KMS-11 (cell line): Measurements from ENCODE around the gene TBX5.

ENCODE experiments used
- H2AFZ ChIP-seq: fragments of 200-600 bp; sonication (generic); 2 replicates; pipeline ENCODE4 v1.6.1; 2016; ENCODE audit warnings: antibody characterized with exemption, mixed run types, low read depth
- H3K27ac ChIP-seq: fragments of 200-600 bp; sonication (generic); 2 replicates; pipeline ENCODE4 v1.6.1; 2016; ENCODE audit warnings: mild to moderate bottlenecking, mixed run types
- H3K27me3 ChIP-seq: fragments of 200-600 bp; sonication (generic); 2 replicates; pipeline ENCODE4 v1.6.1; 2017; ENCODE audit warnings: mild to moderate bottlenecking, low read depth, mixed run types, moderate library complexity; ENCODE audit not compliant: insufficient read depth
- H3K36me3 ChIP-seq: fragments of 200-600 bp; sonication (generic); 2 replicates; pipeline ENCODE4 v1.6.1; 2017; ENCODE audit warnings: mild to moderate bottlenecking, mixed run types; ENCODE audit not compliant: insufficient read depth
- H3K4me1 ChIP-seq: fragments of 200-600 bp; sonication (generic); 2 replicates; pipeline ENCODE4 v1.6.1; 2016; ENCODE audit warnings: mild to moderate bottlenecking, low read depth, mixed run types; ENCODE audit not compliant: poor library complexity, severe bottlenecking
- H3K4me2 ChIP-seq: fragments of 200-600 bp; sonication (generic); 2 replicates; pipeline ENCODE4 v1.7.0; 2016; ENCODE audit warnings: mild to moderate bottlenecking, mixed run types
- H3K4me3 ChIP-seq: fragments of 200-600 bp; sonication (generic); IDR thresholded peaks from 2 replicates; pipeline ENCODE4 v1.6.1; 2017; ENCODE audit warnings: low read depth, low read length, mixed read lengths; ENCODE audit not compliant: insufficient read depth
- H3K79me2 ChIP-seq: fragments of 200-600 bp; sonication (generic); 2 replicates; pipeline ENCODE4 v1.6.1; 2016; ENCODE audit warnings: low read depth, mixed run types; ENCODE audit not compliant: insufficient read depth
- H3K9ac ChIP-seq: fragments of 200-600 bp; sonication (generic); 2 replicates; pipeline ENCODE4 v1.6.1; 2016; ENCODE audit warnings: mild to moderate bottlenecking, mixed run types
- H4K20me1 ChIP-seq: fragments of 200-600 bp; sonication (generic); 2 replicates; pipeline ENCODE4 v1.6.1; 2016; ENCODE audit warnings: mild to moderate bottlenecking, mixed run types; ENCODE audit not compliant: insufficient read depth
- TF ChIP-seq, protein P1 (sequence below): fragments of 200-600 bp; sonication (generic); conservative IDR thresholded peaks from 2 replicates; pipeline ENCODE4 v1.6.1; 2017; ENCODE audit warnings: low read depth, mild to moderate bottlenecking, antibody characterized with exemption, low read length, moderate library complexity, mixed read lengths

TBX5 gene

DNA sequence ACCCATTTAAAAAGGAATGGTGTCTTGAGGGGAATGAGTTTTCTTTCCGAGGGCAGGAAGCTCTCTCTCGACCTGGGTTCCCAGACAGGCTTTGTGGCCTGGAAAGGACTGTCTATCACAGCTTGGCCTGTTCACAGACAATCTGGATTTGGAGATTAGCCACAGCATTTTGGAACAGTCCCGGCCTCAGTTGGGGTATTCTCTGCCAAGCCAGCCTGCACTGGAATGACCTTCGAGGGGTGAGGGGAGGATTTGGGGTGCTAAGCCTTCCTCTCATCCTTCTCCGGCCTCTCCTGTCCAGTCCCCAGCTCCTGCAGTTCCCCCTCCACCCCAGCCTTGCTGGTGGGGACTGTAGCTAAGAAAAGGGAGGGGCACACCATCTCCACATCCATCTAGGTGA, 13.0 kb downstream of the TBX5 start:
- Histone ChIP-seq H3K36me3 (no peaks in the 10 kb centered on the region), H3K4me1 (no peaks in the 10 kb centered on the region), H3K27ac (no peak overlapping the region), H2AFZ (no peak overlapping the region), H3K4me2 (no peak overlapping the region), H3K27me3 (no peaks in the 10 kb centered on the region), H4K20me1 (no peaks in the 10 kb centered on the region), H3K9ac (no peak overlapping the region), H3K79me2 (no peaks in the 10 kb centered on the region), H3K4me3 (no peak overlapping the region)
- TF ChIP-seq, protein P1, sequence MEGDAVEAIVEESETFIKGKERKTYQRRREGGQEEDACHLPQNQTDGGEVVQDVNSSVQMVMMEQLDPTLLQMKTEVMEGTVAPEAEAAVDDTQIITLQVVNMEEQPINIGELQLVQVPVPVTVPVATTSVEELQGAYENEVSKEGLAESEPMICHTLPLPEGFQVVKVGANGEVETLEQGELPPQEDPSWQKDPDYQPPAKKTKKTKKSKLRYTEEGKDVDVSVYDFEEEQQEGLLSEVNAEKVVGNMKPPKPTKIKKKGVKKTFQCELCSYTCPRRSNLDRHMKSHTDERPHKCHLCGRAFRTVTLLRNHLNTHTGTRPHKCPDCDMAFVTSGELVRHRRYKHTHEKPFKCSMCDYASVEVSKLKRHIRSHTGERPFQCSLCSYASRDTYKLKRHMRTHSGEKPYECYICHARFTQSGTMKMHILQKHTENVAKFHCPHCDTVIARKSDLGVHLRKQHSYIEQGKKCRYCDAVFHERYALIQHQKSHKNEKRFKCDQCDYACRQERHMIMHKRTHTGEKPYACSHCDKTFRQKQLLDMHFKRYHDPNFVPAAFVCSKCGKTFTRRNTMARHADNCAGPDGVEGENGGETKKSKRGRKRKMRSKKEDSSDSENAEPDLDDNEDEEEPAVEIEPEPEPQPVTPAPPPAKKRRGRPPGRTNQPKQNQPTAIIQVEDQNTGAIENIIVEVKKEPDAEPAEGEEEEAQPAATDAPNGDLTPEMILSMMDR: no peak

DNA sequence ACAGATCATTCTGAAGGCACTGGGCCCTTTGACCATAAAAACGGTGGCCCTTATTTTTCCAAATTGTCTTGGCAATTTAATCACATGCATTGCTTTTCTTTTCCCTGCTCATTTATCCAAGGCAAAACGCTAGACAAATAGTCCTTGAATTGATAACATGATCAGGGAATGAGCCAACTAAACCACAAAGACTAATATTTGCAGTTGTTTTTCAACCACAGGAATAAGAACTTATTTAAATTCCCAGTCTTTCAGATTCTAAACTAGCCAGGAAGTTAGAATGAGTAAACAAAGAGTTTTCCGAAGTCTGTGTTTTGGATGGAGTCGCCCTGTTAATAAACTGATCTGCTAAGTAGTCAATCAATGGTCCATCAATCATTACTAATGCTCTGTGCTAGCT, 14.9 kb downstream of the TBX5 start:
- TF ChIP-seq, protein P1: no peak
- H3K9ac ChIP-seq: no peak overlapping the region

DNA sequence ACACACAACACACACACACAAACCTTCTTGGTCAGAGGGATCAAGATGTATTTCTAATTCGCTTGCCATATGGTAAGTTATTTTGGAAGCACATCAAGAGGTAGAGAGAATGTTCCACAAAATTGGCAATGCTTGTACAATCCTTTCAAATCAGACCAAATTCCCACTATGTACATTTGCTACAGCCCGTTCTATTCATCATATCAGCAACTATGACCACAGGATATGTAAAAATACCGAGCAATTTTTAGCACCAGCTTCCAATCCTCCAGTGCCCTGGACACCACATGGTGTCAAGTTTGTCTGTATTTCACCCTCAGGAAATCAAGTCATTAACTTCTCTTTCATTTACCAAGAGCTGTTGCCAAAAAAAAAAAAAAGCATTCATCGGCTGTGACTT, 21.2 kb downstream of the TBX5 start:
- Histone ChIP-seq H4K20me1 (no peaks in the 10 kb centered on the region), H3K27me3 (no peaks in the 10 kb centered on the region), H3K9ac (no peak overlapping the region), H3K4me3 (no peak overlapping the region), H3K4me1 (no peaks in the 10 kb centered on the region), H3K4me2 (no peak overlapping the region), H3K36me3 (no peaks in the 10 kb centered on the region), H3K27ac (no peak overlapping the region), H2AFZ (no peak overlapping the region), H3K79me2 (no peaks in the 10 kb centered on the region)
- TF ChIP-seq, protein P1: no peak

More for the DNA sequence above, 14.9 kb downstream of the TBX5 start:
- no peaks in the 10 kb centered on the region for H3K4me1 ChIP-seq
- no peak overlapping the region for H3K4me3 ChIP-seq
- no peaks in the 10 kb centered on the region for H3K36me3 ChIP-seq
- H3K4me2 ChIP-seq: no peak overlapping the region
- H4K20me1 ChIP-seq: no peaks in the 10 kb centered on the region
- H2AFZ ChIP-seq: no peak overlapping the region
- H3K27me3 ChIP-seq: no peaks in the 10 kb centered on the region
- H3K79me2 ChIP-seq: no peaks in the 10 kb centered on the region
- no peak overlapping the region for H3K27ac ChIP-seq

DNA sequence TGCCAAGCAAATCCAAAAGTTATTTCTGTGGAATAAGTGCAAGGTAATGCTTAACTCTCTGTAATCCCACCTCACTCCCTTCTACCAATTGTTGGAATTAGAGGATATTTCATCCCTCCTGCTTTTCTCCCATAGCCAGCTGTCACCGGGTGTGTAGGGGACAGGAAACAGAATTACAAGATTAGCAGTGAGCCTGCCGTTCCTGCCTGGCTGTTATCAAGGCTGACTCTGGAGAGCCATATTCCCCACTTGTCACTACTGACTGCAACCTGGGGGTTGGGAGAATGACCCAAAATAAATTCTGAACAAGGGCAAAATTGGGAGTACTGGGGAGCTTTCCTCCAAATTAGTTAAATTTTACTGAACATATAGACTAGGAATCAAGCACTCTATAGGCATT, 24.8 kb downstream of the TBX5 start:
- H3K9ac ChIP-seq: no peak overlapping the region
- H3K36me3 ChIP-seq: no peaks in the 10 kb centered on the region
- no peak overlapping the region for H3K4me2 ChIP-seq
- no peaks in the 10 kb centered on the region for H4K20me1 ChIP-seq
- H3K27ac ChIP-seq: no peak overlapping the region
- H3K4me3 ChIP-seq: no peak overlapping the region
- H3K27me3 ChIP-seq: no peaks in the 10 kb centered on the region
- no peaks in the 10 kb centered on the region for H3K79me2 ChIP-seq
- H2AFZ ChIP-seq: no peak overlapping the region
- TF ChIP-seq, protein P1: no peak
- H3K4me1 ChIP-seq: no peaks in the 10 kb centered on the region

DNA sequence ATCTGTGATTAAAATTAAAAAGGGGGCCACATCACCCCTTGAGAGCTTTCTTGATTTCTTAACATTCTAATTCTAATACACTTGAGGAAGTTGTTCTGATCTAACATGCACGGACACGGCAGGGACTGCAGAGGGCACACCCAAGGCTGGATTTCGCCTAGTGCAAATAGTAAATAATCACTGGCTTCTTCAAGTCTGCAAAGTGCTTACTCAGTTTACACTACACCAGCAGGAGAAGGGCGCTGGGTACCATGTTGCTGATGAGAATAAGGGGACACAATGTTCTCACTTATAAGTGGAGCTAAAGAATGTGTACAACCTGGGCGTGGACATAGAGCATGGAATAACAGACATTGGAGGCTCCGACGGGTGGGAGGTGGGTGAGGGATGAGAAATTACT, 34.2 kb downstream of the TBX5 start:
- H3K27ac ChIP-seq: no peak overlapping the region
- TF ChIP-seq, protein P1: no peak
- H2AFZ ChIP-seq: no peak overlapping the region
- H4K20me1 ChIP-seq: no peaks in the 10 kb centered on the region
- no peaks in the 10 kb centered on the region for H3K36me3 ChIP-seq
- no peaks in the 10 kb centered on the region for H3K4me1 ChIP-seq
- no peaks in the 10 kb centered on the region for H3K79me2 ChIP-seq
- no peak overlapping the region for H3K4me3 ChIP-seq
- no peak overlapping the region for H3K4me2 ChIP-seq
- H3K9ac ChIP-seq: no peak overlapping the region
- no peaks in the 10 kb centered on the region for H3K27me3 ChIP-seq
